Activated B cell treated with CpG ODN at 0.5 μM for 24 hours (primary cell): Measurements from ENCODE around the gene INS. TPM values are rescaled to one million over a fixed set of nuclear protein-coding genes. Genes with fewer than 3 reads are reported as not detected.

ENCODE experiments used
- ATAC-seq: fragments of 200-7000 bp; cut with Tn5 transposase; one replicate; pipeline ENCODE4 v1.10.0; 2021; ENCODE audit warnings: low read depth, mild to moderate bottlenecking, moderate library complexity
- CTCF ChIA-PET: fragments of 350-600 bp; sonication (Branson Sonifier 250); formaldehyde crosslinking; loops from one replicate; lab custom pipeline; 2021; ENCODE audit warnings: antibody characterized with exemption; lab: Charles Lee
- POLR2A ChIA-PET: fragments of 350-600 bp; sonication (Branson Sonifier 250); formaldehyde crosslinking; loops from one replicate; lab custom pipeline; 2021; ENCODE audit warnings: antibody characterized with exemption; lab: Charles Lee
- DNase-seq: peaks from one replicate; pipeline ENCODE4 v3.0.0; 2022
- H3K27ac Mint-ChIP-seq: one replicate; pipeline ENCODE4 v1.8.0; 2020; ENCODE audit warnings: mixed read lengths
- H3K27me3 Mint-ChIP-seq: one replicate; pipeline ENCODE4 v1.8.0; 2021; ENCODE audit warnings: mixed read lengths
- H3K36me3 Mint-ChIP-seq: one replicate; pipeline ENCODE4 v1.8.0; 2021; ENCODE audit warnings: low read depth, mixed read lengths
- H3K4me1 Mint-ChIP-seq: one replicate; pipeline ENCODE4 v1.8.0; 2021; ENCODE audit warnings: mixed read lengths
- H3K4me3 Mint-ChIP-seq: one replicate; pipeline ENCODE4 v1.8.0; 2020; ENCODE audit warnings: mild to moderate bottlenecking, mixed read lengths
- H3K9me3 Mint-ChIP-seq: one replicate; pipeline ENCODE4 v1.8.0; 2020; ENCODE audit warnings: mixed read lengths
- intact Hi-C: fragments of 100-400 bp; cut with micrococcal nuclease; formaldehyde crosslinking; loops from one replicate; pipeline ENCODE4 v1.15.1; 2024
- total RNA-seq: library from RNA; stranded (reverse); gene quantifications from 2 replicates; pipeline ENCODE4 v1.2.3, GENCODE V29; 2022
- TF ChIP-seq, protein P1 (sequence below): fragments of 200-600 bp; IDR thresholded peaks from one replicate; pipeline ENCODE4 v1.8.0; 2022; ENCODE audit warnings: antibody characterized with exemption, mild to moderate bottlenecking

Gene INS
- total RNA-seq, 1 donor from 2014 or later, result not detected

DNA sequence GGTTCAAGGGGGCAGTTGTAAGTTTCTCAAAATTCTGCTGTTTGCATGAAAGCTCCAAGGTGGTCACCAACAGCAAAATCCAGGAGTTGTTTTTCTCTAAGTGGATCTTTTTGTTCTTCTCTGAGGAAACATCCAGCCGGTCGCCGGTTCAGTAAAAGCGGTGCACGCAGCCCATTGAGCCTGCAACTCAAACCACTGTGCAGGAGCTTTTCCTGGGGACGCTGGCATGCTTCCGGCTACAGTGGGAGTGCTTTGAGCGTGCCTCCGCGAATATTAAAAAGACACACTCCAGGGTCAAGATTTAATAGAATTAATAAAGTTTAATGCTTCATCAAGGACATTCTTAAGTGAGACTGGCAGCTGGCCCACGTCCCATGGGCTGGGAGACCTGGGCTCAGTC lies 47.2 kb downstream of the INS start:
- POLR2A ChIA-PET, result no interaction called here
- CTCF ChIA-PET, result no interaction called here
- peaks cover 3% of the 10 kb centered on the region for H3K9me3 Mint-ChIP-seq
- H3K4me1 Mint-ChIP-seq, result no peaks in the 10 kb centered on the region
- no peaks in the 10 kb centered on the region for H3K36me3 Mint-ChIP-seq
- no peak overlapping the region for H3K4me3 Mint-ChIP-seq
- no peak overlapping the region for H3K27ac Mint-ChIP-seq
- peaks cover 19% of the 10 kb centered on the region for H3K27me3 Mint-ChIP-seq
- DNase-seq (no peak), ATAC-seq (no peak)
- intact Hi-C loops, result no loop called here
- TF ChIP-seq, protein P1, sequence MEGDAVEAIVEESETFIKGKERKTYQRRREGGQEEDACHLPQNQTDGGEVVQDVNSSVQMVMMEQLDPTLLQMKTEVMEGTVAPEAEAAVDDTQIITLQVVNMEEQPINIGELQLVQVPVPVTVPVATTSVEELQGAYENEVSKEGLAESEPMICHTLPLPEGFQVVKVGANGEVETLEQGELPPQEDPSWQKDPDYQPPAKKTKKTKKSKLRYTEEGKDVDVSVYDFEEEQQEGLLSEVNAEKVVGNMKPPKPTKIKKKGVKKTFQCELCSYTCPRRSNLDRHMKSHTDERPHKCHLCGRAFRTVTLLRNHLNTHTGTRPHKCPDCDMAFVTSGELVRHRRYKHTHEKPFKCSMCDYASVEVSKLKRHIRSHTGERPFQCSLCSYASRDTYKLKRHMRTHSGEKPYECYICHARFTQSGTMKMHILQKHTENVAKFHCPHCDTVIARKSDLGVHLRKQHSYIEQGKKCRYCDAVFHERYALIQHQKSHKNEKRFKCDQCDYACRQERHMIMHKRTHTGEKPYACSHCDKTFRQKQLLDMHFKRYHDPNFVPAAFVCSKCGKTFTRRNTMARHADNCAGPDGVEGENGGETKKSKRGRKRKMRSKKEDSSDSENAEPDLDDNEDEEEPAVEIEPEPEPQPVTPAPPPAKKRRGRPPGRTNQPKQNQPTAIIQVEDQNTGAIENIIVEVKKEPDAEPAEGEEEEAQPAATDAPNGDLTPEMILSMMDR, result no peak

DNA sequence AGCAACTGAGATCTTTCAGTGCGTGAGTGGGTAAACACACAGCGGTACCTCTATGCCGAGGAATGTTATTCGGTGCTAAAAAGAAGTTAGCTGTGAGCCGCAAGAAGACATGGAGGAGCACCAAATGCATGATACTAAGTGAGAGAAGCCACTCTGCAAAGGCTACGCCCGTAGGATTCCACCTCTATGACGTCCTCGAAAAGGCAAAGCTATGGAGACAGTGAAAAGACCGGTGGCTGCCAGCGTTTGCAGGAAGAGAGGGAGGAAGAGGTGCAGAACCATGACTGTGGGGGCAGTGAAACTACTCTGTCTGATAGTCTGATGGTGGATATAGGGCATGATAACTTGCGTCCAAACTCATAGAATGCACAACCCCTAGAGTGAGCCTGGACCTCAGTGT lies 50.5 kb downstream of the INS start:
- no peak overlapping the region for H3K27ac Mint-ChIP-seq
- no peak for ATAC-seq
- intact Hi-C loops, result no loop called here
- H3K4me1 Mint-ChIP-seq, result no peaks in the 10 kb centered on the region
- no peaks in the 10 kb centered on the region for H3K36me3 Mint-ChIP-seq
- H3K4me3 Mint-ChIP-seq, result no peak overlapping the region
- DNase-seq, result no peak
- H3K27me3 Mint-ChIP-seq, result peaks cover 17% of the 10 kb centered on the region
- CTCF ChIA-PET, result no interaction called here
- POLR2A ChIA-PET, result no interaction called here
- no peaks in the 10 kb centered on the region for H3K9me3 Mint-ChIP-seq
- TF ChIP-seq, protein P1, result no peak

Other genes with a start within 250 kb of the INS start
- 2.9 and 3.5 TPM in 2 replicates for gene TNNT3, start 241.5 kb downstream of the INS start, total RNA-seq
- gene MRPL23, start 213.9 kb downstream of the INS start, total RNA-seq, result 89.8 and 95.0 TPM in 2 replicates
- gene H19, start 163.4 kb downstream of the INS start, total RNA-seq, result not detected in 2 replicates
- gene IGF2, start 21.8 kb downstream of the INS start, total RNA-seq, result not detected in 2 replicates
- not detected in 2 replicates for gene TH, start 10.6 kb upstream of the INS start, total RNA-seq
- 1.3 and 1.4 TPM in 2 replicates for gene ASCL2, start 109.4 kb upstream of the INS start, total RNA-seq
- 5.2 and 8.8 TPM in 2 replicates for gene C11orf21, start 140.7 kb upstream of the INS start, total RNA-seq
- gene TSPAN32, start 140.8 kb upstream of the INS start, total RNA-seq, result 6.8 and 7.3 TPM in 2 replicates
- gene CD81, start 216.1 kb upstream of the INS start, total RNA-seq, result 130 and 132 TPM in 2 replicates
- gene TSSC4, start 239.5 kb upstream of the INS start, total RNA-seq, result 59.4 and 59.7 TPM in 2 replicates